Fibroblast of upper back skin (primary cell): ENCODE measurements around the gene FBXO40.

Experiments
- DNase-seq: peaks from one replicate; pipeline ENCODE4 v3.0.0-alpha.2; 2013

FBXO40 gene

GRCh38 chr3:121663171-121663847, 70.1 kb downstream of the FBXO40 start:
- DNase-seq = no peak

DNA sequence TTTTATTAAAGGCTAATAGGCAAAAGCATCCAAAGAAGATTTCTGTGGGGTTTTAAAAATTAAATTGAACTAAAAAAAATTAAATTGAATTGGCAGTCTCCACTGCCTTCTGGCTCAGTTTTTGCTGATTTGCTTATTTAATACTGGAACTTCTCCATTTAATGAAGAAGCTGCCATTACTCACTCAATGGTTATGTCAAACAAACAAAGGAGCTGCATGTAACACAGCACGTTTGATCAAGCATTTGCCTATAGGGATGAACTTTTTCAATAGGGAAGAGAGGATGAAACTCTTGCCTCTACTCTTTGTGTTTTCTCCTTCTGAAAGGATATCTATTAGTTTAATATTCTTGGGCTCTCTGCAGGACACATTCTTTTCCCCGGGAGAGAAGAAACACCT, 72.3 kb downstream of the FBXO40 start:
- DNase-seq = no peak

- DNase-seq = no peak
Observed at GRCh38 chr3:121667333-121667732, 74.2 kb downstream of the FBXO40 start.

- DNase-seq = no peak
Observed at GRCh38 chr3:121670676-121671075, 77.5 kb downstream of the FBXO40 start.

DNA sequence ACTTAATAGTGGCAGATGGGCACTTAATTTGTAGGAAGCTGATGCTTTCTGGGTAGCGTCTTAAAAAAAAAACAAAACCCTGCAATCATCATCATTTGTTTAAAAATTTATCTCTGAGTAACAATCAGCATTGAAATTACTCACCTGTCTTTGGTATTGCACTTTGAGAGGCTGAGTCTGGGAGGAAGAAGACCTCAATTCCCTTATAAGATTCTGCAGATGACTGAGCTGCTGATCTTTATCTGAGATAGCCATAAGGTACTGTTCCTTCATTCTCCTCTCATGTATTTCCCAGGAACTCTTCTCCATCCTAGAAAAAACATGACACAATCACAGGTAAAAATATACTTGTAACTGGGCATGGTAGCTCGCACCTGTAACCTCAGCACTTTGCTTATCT, 84.0 kb downstream of the FBXO40 start:
- no peak for DNase-seq
